PFSK-1 (cell line): ENCODE results near the gene FRAT2.

ENCODE experiments used
- FOXP2 ChIP-seq: optimal IDR thresholded peaks from 2 replicates; pipeline ENCODE3; 2011; ENCODE audit warnings: borderline replicate concordance, control low read depth, inconsistent platforms; ENCODE audit not compliant: insufficient read depth; ENCODE audit errors: extremely low read length, extremely low read depth
- POLR2AphosphoS5 ChIP-seq: IDR thresholded peaks from 2 replicates; pipeline ENCODE4 v1.6.1; 2012; ENCODE audit warnings: low read depth, mild to moderate bottlenecking, control low read depth, low read length, moderate library complexity
- SIN3A ChIP-seq: IDR thresholded peaks from 2 replicates; pipeline ENCODE4 v1.6.1; 2012; ENCODE audit warnings: mild to moderate bottlenecking, low read length, moderate library complexity, borderline replicate concordance; ENCODE audit not compliant: insufficient read depth
- TAF1 ChIP-seq: IDR thresholded peaks from 2 replicates; pipeline ENCODE4 v1.6.1; 2012; ENCODE audit warnings: low read length, control low read depth, borderline replicate concordance; ENCODE audit not compliant: insufficient read depth
- TF ChIP-seq, protein P1 (sequence below), 2 experiments: IDR thresholded peaks; 2 replicates each; pipeline versions ENCODE4 v1.6.1 to v1.8.0; 2011 to 2012; ENCODE audit warnings: low read depth in 2 of 2, low read length in 2 of 2, control low read depth in 1 of 2, inconsistent platforms in 1 of 2, mild to moderate bottlenecking in 1 of 2, moderate library complexity in 1 of 2; ENCODE audit not compliant: insufficient read depth in 1 of 2

DNA sequence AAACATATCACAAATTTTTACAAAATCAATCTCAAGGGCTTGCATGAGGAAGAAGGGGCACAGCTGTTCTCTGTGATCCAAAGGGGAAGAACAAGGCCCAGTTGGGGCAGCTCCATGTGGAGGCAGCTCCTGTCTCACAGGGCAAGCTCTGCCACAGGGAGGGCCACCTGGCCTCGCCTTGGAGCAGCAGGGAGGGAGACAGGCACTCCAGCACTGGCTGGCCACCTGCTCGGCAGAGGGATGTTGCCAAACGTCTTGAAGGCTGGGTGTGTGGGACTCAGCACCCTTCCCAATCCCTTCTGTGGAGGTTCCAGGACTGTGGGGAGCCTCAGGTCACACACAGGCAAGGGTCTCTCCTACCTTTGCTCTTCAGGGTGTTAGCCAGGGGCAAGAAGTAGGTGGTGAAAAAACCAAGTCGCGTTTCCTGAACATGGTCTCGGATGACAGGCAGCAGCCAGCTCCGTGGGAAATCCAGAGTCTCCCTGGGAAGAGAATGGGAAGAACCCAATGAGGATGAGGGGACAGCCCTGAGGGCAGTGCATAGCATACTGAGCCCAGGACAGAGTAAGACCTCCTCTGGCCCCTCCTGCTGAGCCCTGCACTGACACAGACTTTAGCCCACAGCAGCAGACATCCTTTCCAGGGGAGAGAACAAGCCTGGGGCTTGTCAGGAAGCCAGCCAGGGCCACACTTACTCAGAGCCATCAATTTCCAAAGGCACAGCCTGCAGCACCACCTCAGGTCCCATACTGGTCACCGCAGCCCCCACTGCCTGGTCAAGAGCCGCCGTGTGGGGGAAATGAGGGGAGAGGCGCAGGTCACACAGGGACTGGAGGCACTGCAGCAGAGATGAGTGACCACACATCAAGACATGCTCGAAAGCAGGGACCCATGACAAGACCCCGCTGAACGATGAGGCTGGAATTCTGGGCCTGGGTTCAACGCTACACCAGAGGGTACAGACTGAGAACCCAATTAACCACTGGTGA, 44.7 kb upstream of the FRAT2 start:
- TF ChIP-seq TAF1 = no peak
- no peak for TF ChIP-seq POLR2AphosphoS5
- no peak for TF ChIP-seq FOXP2
- TF ChIP-seq, protein P1, sequence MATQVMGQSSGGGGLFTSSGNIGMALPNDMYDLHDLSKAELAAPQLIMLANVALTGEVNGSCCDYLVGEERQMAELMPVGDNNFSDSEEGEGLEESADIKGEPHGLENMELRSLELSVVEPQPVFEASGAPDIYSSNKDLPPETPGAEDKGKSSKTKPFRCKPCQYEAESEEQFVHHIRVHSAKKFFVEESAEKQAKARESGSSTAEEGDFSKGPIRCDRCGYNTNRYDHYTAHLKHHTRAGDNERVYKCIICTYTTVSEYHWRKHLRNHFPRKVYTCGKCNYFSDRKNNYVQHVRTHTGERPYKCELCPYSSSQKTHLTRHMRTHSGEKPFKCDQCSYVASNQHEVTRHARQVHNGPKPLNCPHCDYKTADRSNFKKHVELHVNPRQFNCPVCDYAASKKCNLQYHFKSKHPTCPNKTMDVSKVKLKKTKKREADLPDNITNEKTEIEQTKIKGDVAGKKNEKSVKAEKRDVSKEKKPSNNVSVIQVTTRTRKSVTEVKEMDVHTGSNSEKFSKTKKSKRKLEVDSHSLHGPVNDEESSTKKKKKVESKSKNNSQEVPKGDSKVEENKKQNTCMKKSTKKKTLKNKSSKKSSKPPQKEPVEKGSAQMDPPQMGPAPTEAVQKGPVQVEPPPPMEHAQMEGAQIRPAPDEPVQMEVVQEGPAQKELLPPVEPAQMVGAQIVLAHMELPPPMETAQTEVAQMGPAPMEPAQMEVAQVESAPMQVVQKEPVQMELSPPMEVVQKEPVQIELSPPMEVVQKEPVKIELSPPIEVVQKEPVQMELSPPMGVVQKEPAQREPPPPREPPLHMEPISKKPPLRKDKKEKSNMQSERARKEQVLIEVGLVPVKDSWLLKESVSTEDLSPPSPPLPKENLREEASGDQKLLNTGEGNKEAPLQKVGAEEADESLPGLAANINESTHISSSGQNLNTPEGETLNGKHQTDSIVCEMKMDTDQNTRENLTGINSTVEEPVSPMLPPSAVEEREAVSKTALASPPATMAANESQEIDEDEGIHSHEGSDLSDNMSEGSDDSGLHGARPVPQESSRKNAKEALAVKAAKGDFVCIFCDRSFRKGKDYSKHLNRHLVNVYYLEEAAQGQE (IDR thresholded peaks at IDR 0.05; ENCODE audit: insufficient read depth in 1 of 2, low read depth in 2 of 2, low read length in 2 of 2) = no peak
- no peak for TF ChIP-seq SIN3A
